HepG2 (cell line): Measurements from ENCODE around the gene DZANK1. TPM values are rescaled to one million over a fixed set of nuclear protein-coding genes. Genes with fewer than 3 reads are reported as not detected.

Experiments
- ATAC-seq: fragments of 200-7000 bp; cut with Tn5 transposase; 3 replicates; pipeline ENCODE4 v1.9.1; 2020; ENCODE audit warnings: mild to moderate bottlenecking, moderate library complexity
- BruUV-seq: library from RNA; stranded (reverse); fragments of 400-500 nt; replicated peaks from 2 replicates; lab custom pipeline; 2021; lab: Mats Ljungman, UMichigan
- CTCF ChIA-PET: fragments of 300-600 bp; formaldehyde crosslinking; extraction: SDS; loops from one replicate; lab custom pipeline; 2021; ENCODE audit warnings: low total read pairs, inconsistent platforms, low intra/inter-chr PET ratio; lab: Yijun Ruan, JAX
- POLR2A ChIA-PET: fragments of 350-600 bp; sonication (Branson Sonifier 250); formaldehyde crosslinking; loops from one replicate; lab custom pipeline; 2020; ENCODE audit warnings: antibody characterized with exemption, inconsistent platforms; lab: Yijun Ruan, JAX
- DNase-seq: peaks from one replicate; pipeline ENCODE4 v3.0.0-alpha.2; 2015; ENCODE audit warnings: low spot score
- FAIRE-seq: peaks from 3 replicates; lab custom pipeline; 2011; peaks lifted over from hg19 to GRCh38; lab: Jason Lieb, UNC
- H2AFZ ChIP-seq: one replicate; pipeline ENCODE4 v1.6.1; 2011; ENCODE audit warnings: low read length, inconsistent platforms
- H3K27ac ChIP-seq: fragments of 300-600 bp; 3 replicates; pipeline ENCODE4 v1.8.0; 2011; ENCODE audit warnings: mixed run types, mild to moderate bottlenecking, mixed read lengths, low read length, inconsistent platforms; ENCODE audit not compliant: insufficient read depth; ENCODE audit errors: extremely low read length
- H3K27me3 ChIP-seq, 2 experiments: fragments of 200-600 bp in 1 of 2; 2 replicates in 1 of 2; 3 replicates in 1 of 2; pipeline versions ENCODE4 v1.6.0 to v1.8.0; 2011; ENCODE audit warnings: low read length in 2 of 2, mild to moderate bottlenecking in 2 of 2, moderate library complexity in 2 of 2, inconsistent platforms in 1 of 2; ENCODE audit not compliant: insufficient read depth in 2 of 2, control insufficient read depth in 1 of 2
- H3K36me3 ChIP-seq, 2 experiments: fragments of 200-600 bp in 1 of 2; replicated peaks in 1 of 2; 2 replicates in 1 of 2; 3 replicates in 1 of 2; pipeline versions ENCODE4 v1.5.1 to v1.8.0; 2011; ENCODE audit warnings: low read length in 2 of 2, inconsistent platforms in 1 of 2; ENCODE audit not compliant: insufficient read depth in 2 of 2, control insufficient read depth in 1 of 2
- H3K4me1 ChIP-seq: 2 replicates; pipeline ENCODE4 v1.5.1; 2012; ENCODE audit warnings: low read length, inconsistent platforms; ENCODE audit not compliant: insufficient read depth
- H3K4me2 ChIP-seq: 2 replicates; pipeline ENCODE4 v1.6.0; 2011; ENCODE audit warnings: low read depth, low read length, inconsistent platforms
- H3K4me3 ChIP-seq, 3 experiments: fragments of 200-600 bp in 1 of 3; sonication (generic), shearing (Covaris generic) in 1 of 3; replicated peaks in 1 of 3; 2 replicates each; pipeline ENCODE4 v1.5.1; 2011 to 2016; ENCODE audit warnings: low read length in 3 of 3, inconsistent platforms in 2 of 3, low read depth in 2 of 3, mild to moderate bottlenecking in 2 of 3, control low read depth in 1 of 3, mixed read lengths in 1 of 3; ENCODE audit not compliant: insufficient read depth in 1 of 3
- H3K79me2 ChIP-seq: one replicate; pipeline ENCODE4 v1.6.1; 2011; ENCODE audit warnings: low read length, inconsistent platforms; ENCODE audit not compliant: insufficient read depth
- H3K9ac ChIP-seq: 2 replicates; pipeline ENCODE4 v1.6.0; 2011; ENCODE audit warnings: mild to moderate bottlenecking, low read depth, low read length, inconsistent platforms; ENCODE audit not compliant: insufficient read depth
- H3K9me3 ChIP-seq: 2 replicates; pipeline ENCODE4 v1.5.1; 2012; ENCODE audit warnings: mild to moderate bottlenecking, low read length
- H4K20me1 ChIP-seq: 2 replicates; pipeline ENCODE4 v1.6.0; 2011; ENCODE audit warnings: inconsistent platforms, mild to moderate bottlenecking, low read length, moderate library complexity; ENCODE audit not compliant: insufficient read depth
- DMAP1 ChIP-seq: IDR thresholded peaks from 2 replicates; pipeline ENCODE4 v1.6.1; 2016
- GPN1 ChIP-seq: sonication (generic); formaldehyde crosslinking; IDR thresholded peaks from 2 replicates; pipeline ENCODE4 v1.5.1; 2020; ENCODE audit warnings: missing genetic modification reagents, borderline replicate concordance
- MED13 ChIP-seq: sonication (generic); formaldehyde crosslinking; IDR thresholded peaks from 2 replicates; pipeline ENCODE4 v1.5.0; 2020; ENCODE audit warnings: missing genetic modification reagents
- PRDM15 ChIP-seq: sonication (generic); formaldehyde crosslinking; IDR thresholded peaks from 2 replicates; pipeline ENCODE4 v1.4.0; 2020; ENCODE audit warnings: missing genetic modification reagents
- SP140L ChIP-seq: sonication (generic); formaldehyde crosslinking; IDR thresholded peaks from 2 replicates; pipeline ENCODE4 v1.4.0; 2020; ENCODE audit warnings: missing genetic modification reagents, borderline replicate concordance
- ZBTB20 ChIP-seq: sonication (generic); formaldehyde crosslinking; IDR thresholded peaks from 2 replicates; pipeline ENCODE4 v1.8.1; 2023; ENCODE audit warnings: missing genetic modification reagents, low read depth, mild to moderate bottlenecking, borderline replicate concordance
- ZBTB26 ChIP-seq: IDR thresholded peaks from 2 replicates; pipeline ENCODE4 v1.6.1; 2016; ENCODE audit warnings: missing compliant biosample characterization, missing genetic modification reagents, borderline replicate concordance
- ZNF343 ChIP-seq: sonication (generic); formaldehyde crosslinking; IDR thresholded peaks from 2 replicates; pipeline ENCODE4 v1.4.0; 2020; ENCODE audit warnings: mild to moderate bottlenecking, missing genetic modification reagents
- ZNF576 ChIP-seq: sonication (generic); formaldehyde crosslinking; IDR thresholded peaks from 2 replicates; pipeline ENCODE4 v1.4.0; 2020; ENCODE audit warnings: mild to moderate bottlenecking, missing genetic modification reagents
- ZNF652 ChIP-seq: IDR thresholded peaks from 2 replicates; pipeline ENCODE4 v1.6.1; 2016; ENCODE audit warnings: low read depth, borderline replicate concordance
- ZNF703 ChIP-seq: sonication (generic); formaldehyde crosslinking; IDR thresholded peaks from 2 replicates; pipeline ENCODE4 v1.5.1; 2020; ENCODE audit warnings: missing genetic modification reagents, mild to moderate bottlenecking, moderate library complexity, borderline replicate concordance
- ZSCAN31 ChIP-seq: sonication (generic); formaldehyde crosslinking; IDR thresholded peaks from 2 replicates; pipeline ENCODE4 v1.5.0; 2020; ENCODE audit warnings: low read depth, mild to moderate bottlenecking, missing genetic modification reagents
- WGBS: methylation state at CpG from one replicate; pipeline ENCODE4 v1.1.6; 2017; ENCODE audit warnings: low lambda C conversion rate; 5-methylcytosine and 5-hydroxymethylcytosine counted together
- in situ Hi-C: cut with HindIII; loops from 2 replicates; pipeline ENCODE4 v1.10.0; 2017; ENCODE audit warnings: low pct_unique_long_range_greater_than_20kb; ENCODE audit not compliant: extremely low pct_ligation_motif_present
- intact Hi-C: fragments of 100-400 bp; cut with micrococcal nuclease; formaldehyde crosslinking; loops from one replicate; pipeline ENCODE4 v1.10.0; 2022; ENCODE audit not compliant: unreplicated experiment
- polyA plus RNA-seq, 8 experiments: library from polyadenylated mRNA; depleted of rRNA in 3 of 8; stranded (reverse) in 7 of 8; unstranded in 1 of 8; fragments of >200 nt; fragmentation: Illumina TruSeq in 4 of 8; extraction: Trizol in 4 of 8; gene quantifications; 2 replicates each; pipeline versions ENCODE4 v1.2.1 to v1.2.3, GENCODE V29; 2011 to 2016; ENCODE audit warnings: low read depth in 4 of 8, missing spikeins in 1 of 8, mixed read lengths in 1 of 8; ENCODE audit not compliant: insufficient read depth in 1 of 8
- total RNA-seq, 5 experiments: library from RNA; depleted of rRNA; stranded (reverse); fragments of >200 nt; fragmentation: Illumina TruSeq; extraction: Trizol; gene quantifications; 2 replicates each; pipeline ENCODE4 v1.2.3, GENCODE V29; 2016; ENCODE audit warnings: low read depth in 1 of 5

DZANK1 gene
- total and polyA plus RNA-seq, 2 of the 13 experiments (the other 11 are each of a cell fraction or from before 2014, with no cell fraction given), result 1.6 to 3.2 TPM

- peak overlapping the region; percentile 83 for H3K4me2 ChIP-seq
- H3K9ac ChIP-seq, result peak overlapping the region; percentile 86
- H3K79me2 ChIP-seq, result peaks cover 10% of the 10 kb centered on the region
- H3K4me1 ChIP-seq, result peaks cover 26% of the 10 kb centered on the region
- H3K4me3 ChIP-seq, result peak overlapping the region; percentile 91 to 99 (median 92)
- FAIRE-seq, result no peak
- H3K27ac ChIP-seq, result peak overlapping the region; percentile 73
- ChIA-PET CTCF (no interaction called here), POLR2A (interaction anchor here (0.6 to 4.6 kb wide), 5 partner anchors 11 to 380 kb away, joined by 3 to 215 read pairs (median 10); partner anchors contain the start of genes DZANK1, POLR3F, SEC23B and SMIM26)
- in situ Hi-C loops, result no loop called here
- DNase-seq, result no peak
- H3K9me3 ChIP-seq, result no peaks in the 10 kb centered on the region
- ATAC-seq, result peak; percentile 39
- peak overlapping the region; percentile 92 for H2AFZ ChIP-seq
- no peaks in the 10 kb centered on the region for H4K20me1 ChIP-seq
- intact Hi-C loops, result loop anchor here (2.0 kb wide), 1 partner anchor 67 kb away; no protein-coding TSS in a partner anchor
- TF ChIP-seq SP140L (CRISPR knock-in tag) (no peak), DMAP1 (CRISPR knock-in tag) (no peak), ZNF652 (CRISPR knock-in tag) (peak; percentile 20; the same call in 1 of the 2 replicates), ZNF343 (CRISPR knock-in tag) (no peak), ZSCAN31 (CRISPR knock-in tag) (no peak), ZBTB26 (CRISPR knock-in tag) (peak; percentile 93), ZNF703 (CRISPR knock-in tag) (no peak), GPN1 (CRISPR knock-in tag) (no peak), MED13 (CRISPR knock-in tag) (no peak), ZBTB20 (CRISPR knock-in tag) (0 out of 2 replicates have a peak, but pooled peaks have one; percentile 5), ZNF576 (CRISPR knock-in tag) (no peak), PRDM15 (CRISPR knock-in tag) (peak; percentile 97)
- TF ChIP-seq, all 625 proteins: peak for 4
- Histone ChIP-seq H3K27me3 (no peaks in the 10 kb centered on the region; a peak in 1 of 5 replicates), H3K36me3 (peaks cover 9 to 21% of the 10 kb centered on the region in 2 experiments)
- 12% methylated on average over 7 of the region's 7 CpGs for WGBS
- BruUV-seq, result no TSS peak
These were observed 29.2 kb upstream of the DZANK1 start for GRCh38 chr20:18496042-18496441.
